ENCODE measurements around the gene CCDC57. TPM values are rescaled to one million over a fixed set of nuclear protein-coding genes. Genes with fewer than 3 reads are reported as not detected.
"Not testable (repeated sequence)": the region's sequence is repeated elsewhere in the genome, so short reads cannot be mapped to it uniquely, and the experiment has no call there.

CCDC57 gene
- total RNA-seq, 1 donor from 2014 or later, result 57.9 TPM

GRCh38 chr17:82146663-82147654, 65.7 kb downstream of the CCDC57 start:
- Mint-ChIP-seq H3K36me3 (ENCODE audit: unreplicated experiment) (no peaks in the 10 kb centered on the region), H3K4me1 (ENCODE audit: unreplicated experiment) (no peaks in the 10 kb centered on the region), H3K27me3 (ENCODE audit: unreplicated experiment) (no peaks in the 10 kb centered on the region), H3K4me3 (ENCODE audit: unreplicated experiment) (no peak overlapping the region), H3K9me3 (ENCODE audit: unreplicated experiment) (no peaks in the 10 kb centered on the region), H3K27ac (ENCODE audit: unreplicated experiment) (no peak overlapping the region)
- no peak for TF ChIP-seq CTCF (IDR thresholded peaks at IDR 0.05)
- no peak for DNase-seq (ENCODE audit: extremely low spot score, unreplicated experiment)

GRCh38 chr17:82145550-82146155, 67.0 kb downstream of the CCDC57 start:
- no peak for DNase-seq (ENCODE audit: extremely low spot score, unreplicated experiment)
- Mint-ChIP-seq H3K9me3 (ENCODE audit: unreplicated experiment) (no peaks in the 10 kb centered on the region), H3K4me1 (ENCODE audit: unreplicated experiment) (peaks cover 2% of the 10 kb centered on the region), H3K27me3 (ENCODE audit: unreplicated experiment) (no peaks in the 10 kb centered on the region), H3K4me3 (ENCODE audit: unreplicated experiment) (no peak overlapping the region), H3K36me3 (ENCODE audit: unreplicated experiment) (no peaks in the 10 kb centered on the region), H3K27ac (ENCODE audit: unreplicated experiment) (no peak overlapping the region)
- no peak for TF ChIP-seq CTCF (IDR thresholded peaks at IDR 0.05)

- no peak for TF ChIP-seq CTCF (IDR thresholded peaks at IDR 0.05)
- peaks cover 4% of the 10 kb centered on the region for H3K36me3 Mint-ChIP-seq (ENCODE audit: unreplicated experiment)
- no peaks in the 10 kb centered on the region for H3K27me3 Mint-ChIP-seq (ENCODE audit: unreplicated experiment)
- H3K4me3 Mint-ChIP-seq (ENCODE audit: unreplicated experiment), result no peak overlapping the region
- DNase-seq (ENCODE audit: extremely low spot score, unreplicated experiment), result no peak
- H3K4me1 Mint-ChIP-seq (ENCODE audit: unreplicated experiment), result peaks cover 2% of the 10 kb centered on the region
- no peaks in the 10 kb centered on the region for H3K9me3 Mint-ChIP-seq (ENCODE audit: unreplicated experiment)
- H3K27ac Mint-ChIP-seq (ENCODE audit: unreplicated experiment), result no peak overlapping the region
Observed at GRCh38 chr17:82143333-82143732, 69.3 kb downstream of the CCDC57 start.

- H3K36me3 Mint-ChIP-seq (ENCODE audit: unreplicated experiment); H3K9me3 Mint-ChIP-seq (ENCODE audit: unreplicated experiment); H3K27ac Mint-ChIP-seq (ENCODE audit: unreplicated experiment); H3K4me1 Mint-ChIP-seq (ENCODE audit: unreplicated experiment); H3K27me3 Mint-ChIP-seq (ENCODE audit: unreplicated experiment); DNase-seq (ENCODE audit: extremely low spot score, unreplicated experiment); H3K4me3 Mint-ChIP-seq (ENCODE audit: unreplicated experiment): not testable (repeated sequence)
Observed at GRCh38 chr17:82139961-82140360, 72.7 kb downstream of the CCDC57 start.

- DNase-seq (ENCODE audit: extremely low spot score, unreplicated experiment), result no peak
- Mint-ChIP-seq H3K4me3 (ENCODE audit: unreplicated experiment) (no peak overlapping the region), H3K4me1 (ENCODE audit: unreplicated experiment) (peaks cover 13% of the 10 kb centered on the region), H3K27ac (ENCODE audit: unreplicated experiment) (no peak overlapping the region), H3K36me3 (ENCODE audit: unreplicated experiment) (peaks cover 5% of the 10 kb centered on the region), H3K9me3 (ENCODE audit: unreplicated experiment) (no peaks in the 10 kb centered on the region), H3K27me3 (ENCODE audit: unreplicated experiment) (no peaks in the 10 kb centered on the region)
- no peak for TF ChIP-seq CTCF (IDR thresholded peaks at IDR 0.05)
Observed at GRCh38 chr17:82138511-82138992, 74.1 kb downstream of the CCDC57 start.
